Anterior cingulate cortex (tissue), 58 donors: ENCODE measurements around the gene YARS2.
A peak's percentile ranks its signal among the peaks of the same experiment; 100 is the strongest.
"Not testable (repeated sequence)": the region's sequence is repeated elsewhere in the genome, so short reads cannot be mapped to it uniquely, and the experiment has no call there.

Source experiments
- DNase-seq, 58 donors: peaks; one replicate each; lab custom pipeline; 2025; lab: John Stamatoyannopoulos, UW

The YARS2 gene

DNA sequence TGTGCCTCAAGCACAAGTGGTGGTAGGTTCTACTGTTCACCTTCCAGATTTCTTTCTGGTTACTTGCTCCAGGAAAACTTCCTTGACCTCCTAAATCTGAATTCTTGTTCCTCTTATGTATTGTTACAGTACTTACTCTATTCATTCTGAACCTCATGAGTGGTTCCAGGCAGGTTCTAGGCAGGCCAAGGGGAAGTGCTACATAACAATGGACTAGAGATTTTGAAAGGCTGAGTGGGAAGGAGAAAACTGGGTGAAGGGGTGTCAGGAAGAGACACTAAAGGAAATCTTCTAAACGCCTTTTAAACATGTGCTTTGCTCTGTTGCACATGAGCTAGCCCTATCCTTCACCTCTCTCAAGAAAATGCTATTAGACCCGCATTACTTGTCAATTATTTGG is 1.6 kb downstream of the YARS2 start:
- DNase-seq: no peak

DNA sequence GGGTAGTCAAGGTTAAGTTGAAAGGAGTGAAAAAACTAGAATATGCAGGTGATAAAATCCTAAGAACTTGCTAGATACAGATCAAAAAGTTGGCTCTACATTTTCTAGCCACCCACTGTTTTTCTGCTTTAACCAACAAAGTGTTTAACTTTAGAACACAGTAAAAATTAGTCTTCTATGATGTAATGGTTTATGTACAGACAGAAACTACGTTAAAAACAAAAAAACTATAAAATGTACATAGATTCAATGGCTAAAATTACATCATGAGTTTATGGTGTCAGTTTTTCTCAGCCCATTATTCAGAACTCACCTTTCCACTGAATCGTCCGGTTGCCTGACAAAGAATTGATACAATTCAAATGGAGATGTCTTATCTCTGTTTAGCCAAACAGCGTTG is 2.1 kb downstream of the YARS2 start:
- DNase-seq: no peak

DNA sequence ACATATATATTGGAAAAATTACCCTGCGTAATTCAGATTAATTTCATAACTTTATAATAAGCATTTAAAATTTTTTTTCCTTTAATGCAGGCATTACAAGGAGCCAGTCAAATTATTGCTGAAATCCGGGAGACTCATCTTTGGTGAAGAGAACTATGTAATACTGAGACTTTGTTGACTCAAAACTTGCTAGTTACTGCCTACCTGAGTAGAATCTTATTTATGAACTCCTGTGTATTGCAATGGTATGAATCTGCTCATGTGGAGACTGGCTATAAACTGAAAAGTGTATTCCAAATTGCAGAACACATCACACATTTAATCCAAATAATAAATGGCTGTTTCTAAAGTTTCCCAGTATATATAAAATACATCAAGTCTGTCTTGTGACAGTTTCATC is 12.4 kb downstream of the YARS2 start:
- DNase-seq: no peak

DNA sequence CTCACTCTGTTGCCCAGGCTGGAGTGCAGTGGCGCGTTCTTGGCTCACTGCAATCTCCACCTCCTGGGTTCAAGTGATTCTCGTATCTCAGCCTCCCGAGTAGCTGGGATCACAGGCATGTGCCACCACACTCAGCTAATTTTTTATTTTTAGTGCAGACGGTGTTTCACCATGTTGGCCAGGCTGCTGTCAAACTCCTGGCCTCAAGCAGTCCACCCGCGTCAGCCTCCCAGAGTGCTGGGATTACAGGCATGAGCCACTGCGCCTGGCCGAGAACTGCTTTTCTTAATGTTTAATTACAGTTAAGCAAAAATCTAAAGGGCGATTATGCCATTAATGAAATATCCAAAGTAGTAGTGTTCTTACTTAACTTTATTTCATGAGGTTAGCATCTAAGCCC is 13.6 kb downstream of the YARS2 start:
- DNase-seq: no peak

DNA sequence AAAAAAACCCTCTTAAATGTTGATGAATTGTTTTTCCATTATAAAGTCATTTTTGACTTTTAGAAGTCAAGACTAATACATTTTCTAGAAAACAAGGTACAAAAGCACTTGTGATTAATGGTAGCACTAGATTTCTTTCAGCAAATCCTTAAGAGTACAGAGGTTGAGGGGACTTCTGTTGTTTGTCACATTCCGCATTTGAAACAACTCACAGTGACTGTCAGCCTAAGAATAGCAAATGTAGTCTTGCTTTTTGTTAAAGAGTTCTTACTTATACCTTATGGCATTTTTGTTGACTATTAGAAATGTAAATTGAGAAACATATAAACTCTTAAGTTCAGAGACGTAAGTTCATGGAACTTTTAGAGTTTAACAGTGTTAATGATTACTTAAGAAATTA is 16.4 kb downstream of the YARS2 start:
- DNase-seq: no peak

DNA sequence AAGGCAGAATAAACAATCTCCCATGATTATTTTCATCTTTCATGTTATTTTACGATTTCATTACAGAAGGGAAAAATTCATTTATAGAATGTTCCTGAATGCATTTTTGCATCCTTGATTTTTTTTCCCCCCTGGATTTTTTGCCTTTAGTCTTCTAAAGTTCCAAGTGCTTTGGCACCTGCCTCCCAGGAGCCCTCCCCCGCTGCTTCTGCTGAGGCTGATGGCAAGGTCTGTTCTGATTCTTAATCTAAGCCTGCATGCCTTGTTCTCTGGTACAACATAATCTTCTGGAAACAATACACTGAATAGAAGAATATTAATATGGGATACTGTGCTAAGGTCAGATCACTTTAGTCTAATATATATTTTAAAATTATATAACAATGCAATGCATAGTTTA is 18.0 kb downstream of the YARS2 start:
- DNase-seq: peak in 4 of 58 donors; percentile 5 to 10 (median 8)

DNA sequence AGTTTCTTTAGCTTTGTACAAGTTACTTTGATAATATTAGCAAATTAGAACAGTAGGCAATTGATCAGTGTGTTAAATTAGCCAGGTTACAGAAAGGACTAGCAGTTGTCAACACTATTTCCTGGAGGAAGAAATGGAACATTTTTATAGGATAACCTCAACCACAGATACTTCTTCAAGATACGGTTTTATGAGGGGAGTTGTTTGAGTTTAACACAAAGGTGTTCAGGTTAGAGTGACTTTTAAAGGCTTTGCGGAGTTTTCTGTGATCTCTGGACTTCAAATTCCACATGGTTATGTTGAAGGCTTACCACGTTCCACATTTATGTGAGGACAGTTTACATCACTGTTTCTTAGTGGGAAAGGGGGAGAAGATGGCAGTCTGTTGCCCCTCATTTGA is 19.3 kb downstream of the YARS2 start:
- DNase-seq: no peak

DNA sequence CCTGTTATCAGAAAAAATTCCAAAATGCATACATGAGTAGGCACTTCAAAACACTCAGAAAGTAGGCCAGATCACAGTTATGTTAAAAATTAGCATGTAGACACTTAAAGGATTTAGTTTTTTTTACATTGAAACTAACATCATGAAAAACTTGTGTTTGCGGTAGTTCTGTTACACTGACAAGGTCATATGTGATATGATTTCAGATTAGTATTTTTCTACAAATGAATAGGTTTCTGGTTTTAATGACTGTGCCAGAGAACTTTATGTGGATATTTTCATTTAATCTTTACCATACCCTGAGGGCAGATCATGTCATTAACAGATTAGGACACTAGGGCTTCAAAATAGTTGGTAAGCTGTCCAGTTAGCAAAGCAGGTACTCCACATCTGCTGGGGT is 20.7 kb downstream of the YARS2 start:
- DNase-seq: no peak

DNA sequence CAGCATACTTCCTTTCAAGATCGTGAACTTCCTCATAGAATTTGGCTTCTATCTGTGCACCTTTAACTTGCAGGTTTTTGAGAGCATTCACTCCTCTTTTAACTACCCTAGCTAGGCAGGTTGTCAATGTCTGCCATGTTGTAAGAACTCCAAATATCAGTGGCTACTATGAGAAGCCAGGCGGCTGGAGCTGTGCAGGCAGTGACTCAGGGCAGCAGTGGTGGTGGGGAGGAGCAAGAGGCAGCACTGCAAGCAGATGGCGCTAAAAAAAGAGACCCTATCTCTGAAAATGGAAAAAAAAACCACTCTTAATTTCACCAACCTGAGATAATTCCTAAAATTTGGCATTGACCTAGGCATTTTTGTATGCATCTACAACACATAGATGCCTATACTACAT is 28.5 kb downstream of the YARS2 start:
- DNase-seq: no peak

DNA sequence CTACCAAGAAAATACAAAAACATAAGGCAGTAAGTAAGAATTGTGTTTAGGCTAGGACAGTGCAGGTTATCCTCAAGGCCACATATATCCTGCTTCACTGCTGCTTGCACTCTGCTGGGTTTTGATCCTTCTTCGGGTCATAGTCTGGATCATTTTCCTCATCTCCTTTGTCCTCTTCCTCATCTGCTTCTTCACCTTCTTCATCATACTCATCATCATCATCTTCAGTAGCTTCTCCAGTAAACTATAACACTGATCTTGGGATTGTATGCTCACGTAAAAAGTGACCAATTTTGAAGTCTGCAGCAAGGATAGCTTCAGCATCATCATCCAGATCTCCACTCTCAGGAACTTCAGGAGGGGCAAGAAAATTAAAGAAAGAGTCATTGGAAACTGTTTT is 29.4 kb downstream of the YARS2 start:
- no peak for DNase-seq

DNA sequence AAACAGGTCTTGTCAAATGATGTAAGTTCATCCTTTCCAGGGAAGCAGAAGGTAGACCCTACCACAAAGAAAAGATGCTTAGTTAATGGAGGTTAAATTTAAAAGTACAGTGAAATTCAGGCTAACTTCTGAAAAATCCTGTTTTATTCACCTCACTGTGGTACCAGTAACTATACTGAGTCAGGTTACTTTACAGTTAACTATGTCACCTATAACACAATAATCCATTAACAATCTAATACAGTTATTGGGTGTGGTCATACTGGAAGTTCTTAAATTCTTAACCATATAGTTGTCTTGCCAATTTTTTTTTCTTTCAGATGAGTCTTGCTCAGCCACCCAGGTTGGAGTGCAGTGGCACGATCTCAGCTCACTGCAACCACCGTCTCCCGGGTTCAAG is 30.4 kb downstream of the YARS2 start:
- not testable (repeated sequence) for DNase-seq

DNA sequence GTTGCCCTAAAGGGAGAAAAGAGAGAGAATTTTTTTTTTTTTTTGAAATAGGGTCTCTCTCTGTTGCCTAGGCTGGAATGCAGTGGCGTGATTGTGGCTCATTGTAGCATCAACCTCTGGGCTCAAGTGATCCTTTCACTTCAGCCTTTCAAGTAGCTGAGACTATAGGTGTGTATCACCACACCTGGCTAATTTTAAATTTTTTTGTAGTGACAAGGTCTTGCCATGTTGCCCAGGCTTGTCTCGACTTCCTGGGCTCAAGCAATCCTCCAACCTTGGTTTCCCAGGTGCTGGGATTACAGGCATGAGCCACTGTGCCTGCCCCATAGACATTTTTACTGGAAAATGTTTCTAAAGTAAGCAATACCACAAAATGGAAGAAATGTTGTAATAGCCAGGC is 36.8 kb downstream of the YARS2 start:
- DNase-seq: no peak

DNA sequence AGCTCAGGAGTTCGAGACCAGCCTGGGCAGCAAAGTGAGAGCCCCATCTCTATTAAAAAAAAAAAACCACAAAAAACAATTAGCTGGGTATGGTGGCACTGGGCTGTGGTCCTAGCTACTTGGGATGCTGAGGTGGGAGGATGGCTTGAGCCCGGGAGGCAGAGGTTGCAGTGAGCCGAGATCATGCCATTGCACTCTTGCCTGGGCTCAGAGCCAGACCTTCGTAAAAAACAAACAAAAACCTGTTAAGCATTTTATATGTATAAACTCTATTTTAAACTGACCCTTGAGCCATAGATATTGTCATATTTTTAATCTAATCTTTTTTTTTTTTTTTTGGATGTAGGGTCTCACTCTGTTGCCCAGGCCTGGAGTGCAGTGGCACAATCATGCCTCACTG is 40.9 kb downstream of the YARS2 start:
- no peak for DNase-seq

DNA sequence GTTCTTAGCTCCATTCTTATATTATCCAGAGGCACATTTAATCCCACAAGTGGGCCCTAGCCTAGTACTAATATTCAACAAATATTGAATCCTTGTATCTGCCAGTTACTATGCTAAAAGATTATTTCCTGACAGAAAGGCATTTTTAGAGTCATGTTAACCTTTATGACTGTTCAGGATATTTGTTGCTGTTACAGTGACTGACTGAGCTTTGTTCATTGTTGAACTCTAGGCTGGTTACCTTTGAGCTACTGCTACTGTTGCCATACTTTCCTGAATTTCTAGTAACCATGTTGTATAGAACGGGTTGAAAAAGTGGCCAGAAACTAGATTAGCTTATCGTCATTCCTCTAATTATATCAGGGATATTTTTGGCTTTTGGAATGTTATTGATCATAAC is 46.8 kb downstream of the YARS2 start:
- no peak for DNase-seq

DNA sequence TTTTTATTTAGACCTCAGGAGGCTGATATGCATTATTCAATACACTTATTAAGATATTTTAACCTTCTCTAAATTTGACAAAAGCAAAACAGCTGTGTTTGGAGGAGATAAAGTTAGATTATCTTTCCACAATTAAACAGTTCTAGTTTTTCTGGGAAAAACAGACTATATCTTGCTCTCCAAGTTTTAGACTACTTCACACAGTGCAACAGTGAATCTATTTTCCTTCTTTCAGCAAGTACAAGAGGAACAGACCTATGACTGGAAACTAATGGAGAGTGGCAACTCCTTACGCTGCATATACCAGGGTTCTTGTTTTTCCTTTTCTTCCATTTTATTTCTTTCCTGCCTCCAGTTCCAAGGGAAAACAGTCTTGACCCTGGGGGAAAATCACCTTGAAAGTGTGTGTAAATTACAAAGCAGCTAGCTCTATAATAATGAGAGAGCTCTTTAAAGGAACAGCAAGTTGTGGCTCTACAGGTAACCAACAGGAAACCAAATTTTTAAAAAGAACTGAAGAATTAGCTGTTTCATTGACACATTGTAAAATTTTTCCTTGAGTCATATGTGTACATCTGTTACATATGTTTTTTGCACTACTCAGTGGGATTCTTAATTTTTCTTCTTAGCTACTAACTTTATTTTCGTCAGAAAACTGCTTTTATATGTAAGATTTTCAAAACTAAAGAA is 49.2 kb downstream of the YARS2 start:
- DNase-seq: no peak

DNA sequence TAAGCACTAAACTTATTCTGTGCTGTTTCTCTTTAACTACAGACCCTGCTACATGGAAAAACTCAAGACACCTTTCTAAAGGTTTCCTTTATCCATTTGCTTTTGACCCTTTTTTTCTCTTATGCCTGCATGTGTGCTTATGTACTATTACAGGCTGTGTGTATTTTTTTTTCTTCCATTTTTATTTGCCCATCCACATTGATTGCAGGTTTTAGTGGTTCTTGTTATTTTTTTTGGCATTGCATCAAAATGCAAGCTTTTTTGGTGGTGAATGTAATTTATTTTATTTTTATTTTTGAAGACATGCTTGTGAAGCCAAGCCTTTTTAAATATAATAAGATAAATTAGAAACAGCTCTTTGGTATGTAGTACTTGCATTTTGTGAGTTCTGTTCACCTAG is 49.9 kb downstream of the YARS2 start:
- no peak for DNase-seq

DNA sequence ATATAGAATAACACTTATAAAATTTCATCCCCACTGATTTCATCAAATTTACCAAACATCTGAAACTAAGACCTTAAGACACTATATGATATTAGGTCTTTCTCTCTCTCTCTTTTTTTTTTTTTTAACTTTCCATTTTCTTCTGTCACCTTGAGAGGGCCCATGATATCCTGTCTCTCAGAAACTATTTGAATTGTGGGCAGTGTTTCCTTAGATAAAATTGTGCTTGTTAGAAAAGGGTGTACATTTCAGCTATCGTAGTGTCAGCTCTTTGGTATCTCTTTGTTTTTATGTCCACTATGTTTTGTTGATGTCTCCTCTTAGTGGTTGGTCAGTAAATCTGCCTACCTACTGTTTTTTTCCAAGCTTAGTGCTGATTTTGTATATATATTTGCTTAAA is 52.8 kb downstream of the YARS2 start:
- DNase-seq: no peak

DNA sequence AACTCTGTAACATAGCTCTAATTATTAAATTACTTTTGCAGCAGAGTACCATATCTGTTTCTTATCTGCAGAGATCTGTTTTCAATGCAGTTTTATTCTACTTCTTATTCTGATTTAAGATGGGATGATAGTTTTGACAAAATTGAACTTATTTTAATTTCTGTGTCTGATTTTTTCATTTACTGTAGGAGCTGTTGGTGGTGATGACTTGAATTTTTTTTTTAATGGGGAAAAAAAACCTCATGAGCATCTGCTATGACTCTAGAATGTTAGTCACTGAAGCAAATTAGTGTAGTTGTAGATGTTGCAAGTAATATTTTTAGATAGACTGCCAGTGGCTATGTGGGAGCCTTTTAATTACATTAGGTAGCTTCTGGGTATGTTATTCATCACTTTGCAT is 53.2 kb downstream of the YARS2 start:
- DNase-seq: no peak

DNA sequence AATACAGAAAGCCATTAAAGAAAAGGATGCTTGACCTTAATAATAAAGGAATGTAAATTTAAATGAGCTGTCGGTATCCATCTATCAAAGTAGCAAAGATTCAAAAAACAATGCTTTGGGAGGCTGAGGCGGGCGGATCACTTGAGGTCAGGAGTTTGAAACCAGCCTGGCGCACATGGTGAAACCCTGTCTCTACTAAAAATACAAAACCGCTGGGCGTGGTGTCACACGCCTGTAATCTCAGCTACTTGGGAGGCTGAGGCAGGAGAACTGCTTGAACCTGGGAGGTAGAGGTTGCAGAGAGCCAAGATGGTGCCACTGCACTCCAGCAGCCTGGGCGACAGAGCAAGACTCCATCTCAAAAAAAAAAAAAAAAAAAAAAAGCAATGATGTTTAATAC is 56.3 kb downstream of the YARS2 start:
- DNase-seq: not testable (repeated sequence)

DNA sequence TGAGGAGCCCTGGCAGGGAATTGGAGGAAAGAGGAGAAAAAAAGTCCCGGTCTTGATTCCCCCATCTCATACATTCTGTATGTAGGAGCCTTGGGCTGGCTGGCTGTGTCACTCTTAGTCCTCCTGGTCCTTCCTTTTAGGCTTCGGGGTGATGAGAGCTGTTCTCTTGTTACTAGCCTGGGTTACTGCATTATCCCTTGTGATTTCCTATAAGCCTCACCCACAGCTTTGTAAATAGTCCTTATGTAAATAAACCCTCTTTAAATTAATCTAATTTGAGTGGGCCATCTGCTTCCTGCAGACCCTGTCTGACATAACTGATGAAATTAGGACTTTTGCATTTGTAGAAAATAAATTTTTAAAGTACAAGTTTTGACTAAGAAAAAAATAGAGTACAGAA is 57.4 kb downstream of the YARS2 start:
- DNase-seq: no peak

DNA sequence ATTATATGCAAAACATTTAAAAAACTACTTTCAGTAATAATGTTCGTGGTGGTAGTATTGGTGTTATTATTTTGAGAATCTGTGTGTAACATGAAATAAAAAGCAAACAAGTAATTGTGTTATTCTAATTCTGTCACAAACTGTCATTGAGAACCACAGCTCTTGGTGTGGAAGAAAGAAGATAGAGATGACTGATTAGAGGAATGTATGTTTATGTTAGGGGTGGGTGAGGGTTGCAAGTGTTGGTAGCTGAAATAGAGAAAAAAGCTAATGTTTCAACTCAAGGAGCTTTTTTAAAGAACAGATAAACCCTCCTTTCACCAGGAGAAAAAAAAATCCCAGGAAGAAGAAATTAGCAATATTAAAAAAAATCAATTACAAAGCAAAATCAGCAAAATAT is 58.3 kb downstream of the YARS2 start:
- no peak for DNase-seq
